ENCODE results near the gene CIP2A. TPM values are rescaled to one million over a fixed set of nuclear protein-coding genes. Genes with fewer than 3 reads are reported as not detected.

The CIP2A gene
- total RNA-seq, 1 donor from 2014 or later = 66.5 TPM

DNA sequence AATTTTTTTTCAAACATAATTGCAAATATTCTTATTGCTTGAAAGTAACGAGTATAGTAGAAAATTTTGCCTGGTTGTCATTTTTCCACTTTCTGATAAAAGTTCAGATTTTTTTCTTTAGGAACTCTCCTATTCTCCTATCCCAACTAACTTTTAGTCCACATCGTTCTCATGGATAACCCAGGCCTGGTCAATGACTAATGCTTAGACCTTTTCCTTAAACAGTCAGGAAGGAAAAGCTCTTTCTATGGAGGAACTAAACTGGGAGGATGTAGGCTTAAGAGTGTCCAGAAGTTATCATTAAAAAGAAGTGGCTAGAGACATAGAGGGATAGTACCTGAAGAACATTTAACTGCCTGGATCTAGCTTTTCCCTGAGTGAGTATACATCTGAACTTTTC, 26.7 kb downstream of the CIP2A start:
- DNase-seq (ENCODE audit: low spot score) = no peak
- no peaks in the 10 kb centered on the region for H3K27me3 Mint-ChIP-seq (ENCODE audit: insufficient read depth, low read depth)

DNA sequence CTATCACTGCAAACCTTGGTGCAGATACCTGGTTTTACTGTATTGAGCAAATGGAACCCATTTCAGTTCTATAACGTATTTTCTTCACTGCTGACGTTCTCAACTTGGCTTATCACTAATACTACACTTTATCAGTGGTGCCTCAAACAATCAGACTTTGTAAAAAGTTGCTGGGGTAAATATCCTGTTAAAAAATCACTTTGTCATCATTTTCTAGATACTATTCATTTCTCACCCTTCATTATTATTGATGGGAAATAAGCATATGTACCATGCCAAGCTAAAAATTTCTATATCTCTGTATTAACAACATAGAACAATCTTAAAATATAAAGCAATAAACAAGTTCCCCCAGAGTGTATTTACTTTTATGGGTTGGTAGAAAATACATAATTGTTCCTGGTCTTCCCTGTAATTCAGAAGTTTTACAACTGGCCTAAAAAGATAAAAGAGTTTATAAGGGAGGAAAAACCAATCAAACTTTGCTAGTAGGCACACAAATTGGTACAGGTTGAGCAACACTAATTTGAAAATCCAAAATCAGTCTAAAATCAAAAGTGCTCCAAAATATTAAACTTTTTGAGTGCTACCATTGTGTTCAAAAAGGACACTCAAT, 33.2 kb downstream of the CIP2A start:
- no peaks in the 10 kb centered on the region for H3K27me3 ChIP-seq
- peaks cover 20% of the 10 kb centered on the region for H3K36me3 Mint-ChIP-seq
- H3K27ac Mint-ChIP-seq = no peak overlapping the region

More for the DNA sequence above, 26.7 kb downstream of the CIP2A start:
- Histone ChIP-seq H3K9ac (no peak overlapping the region), H3K9me3 (ENCODE audit: low read depth) (no peaks in the 10 kb centered on the region), H3K79me2 (ENCODE audit: low read depth) (no peaks in the 10 kb centered on the region), H3K4me3 (no peak overlapping the region), H4K20me1 (ENCODE audit: low read depth) (no peaks in the 10 kb centered on the region), H3K4me1 (no peaks in the 10 kb centered on the region), H3F3A (ENCODE audit: low read depth) (no peaks in the 10 kb centered on the region), H2AFZ (replicated peaks) (no peak overlapping the region), H3K27ac (no peak overlapping the region), H3K4me2 (no peak overlapping the region), H3K36me3 (peaks cover 28% of the 10 kb centered on the region), H3K27me3 (no peaks in the 10 kb centered on the region)
- peaks cover 16% of the 10 kb centered on the region for H3K36me3 Mint-ChIP-seq
- TF ChIP-seq, protein P1, sequence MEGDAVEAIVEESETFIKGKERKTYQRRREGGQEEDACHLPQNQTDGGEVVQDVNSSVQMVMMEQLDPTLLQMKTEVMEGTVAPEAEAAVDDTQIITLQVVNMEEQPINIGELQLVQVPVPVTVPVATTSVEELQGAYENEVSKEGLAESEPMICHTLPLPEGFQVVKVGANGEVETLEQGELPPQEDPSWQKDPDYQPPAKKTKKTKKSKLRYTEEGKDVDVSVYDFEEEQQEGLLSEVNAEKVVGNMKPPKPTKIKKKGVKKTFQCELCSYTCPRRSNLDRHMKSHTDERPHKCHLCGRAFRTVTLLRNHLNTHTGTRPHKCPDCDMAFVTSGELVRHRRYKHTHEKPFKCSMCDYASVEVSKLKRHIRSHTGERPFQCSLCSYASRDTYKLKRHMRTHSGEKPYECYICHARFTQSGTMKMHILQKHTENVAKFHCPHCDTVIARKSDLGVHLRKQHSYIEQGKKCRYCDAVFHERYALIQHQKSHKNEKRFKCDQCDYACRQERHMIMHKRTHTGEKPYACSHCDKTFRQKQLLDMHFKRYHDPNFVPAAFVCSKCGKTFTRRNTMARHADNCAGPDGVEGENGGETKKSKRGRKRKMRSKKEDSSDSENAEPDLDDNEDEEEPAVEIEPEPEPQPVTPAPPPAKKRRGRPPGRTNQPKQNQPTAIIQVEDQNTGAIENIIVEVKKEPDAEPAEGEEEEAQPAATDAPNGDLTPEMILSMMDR (IDR thresholded peaks at IDR 0.05) = no peak
- TF ChIP-seq EZH2 (IDR thresholded peaks at IDR 0.05) = no peak
- TF ChIP-seq EZH2phosphoT487 (IDR thresholded peaks at IDR 0.05) = no peak
- no peaks in the 10 kb centered on the region for H3K9me3 Mint-ChIP-seq
- no peak overlapping the region for H3K27ac Mint-ChIP-seq
- no peaks in the 10 kb centered on the region for H3K4me1 Mint-ChIP-seq
- no peak overlapping the region for H3K4me3 Mint-ChIP-seq

DNA sequence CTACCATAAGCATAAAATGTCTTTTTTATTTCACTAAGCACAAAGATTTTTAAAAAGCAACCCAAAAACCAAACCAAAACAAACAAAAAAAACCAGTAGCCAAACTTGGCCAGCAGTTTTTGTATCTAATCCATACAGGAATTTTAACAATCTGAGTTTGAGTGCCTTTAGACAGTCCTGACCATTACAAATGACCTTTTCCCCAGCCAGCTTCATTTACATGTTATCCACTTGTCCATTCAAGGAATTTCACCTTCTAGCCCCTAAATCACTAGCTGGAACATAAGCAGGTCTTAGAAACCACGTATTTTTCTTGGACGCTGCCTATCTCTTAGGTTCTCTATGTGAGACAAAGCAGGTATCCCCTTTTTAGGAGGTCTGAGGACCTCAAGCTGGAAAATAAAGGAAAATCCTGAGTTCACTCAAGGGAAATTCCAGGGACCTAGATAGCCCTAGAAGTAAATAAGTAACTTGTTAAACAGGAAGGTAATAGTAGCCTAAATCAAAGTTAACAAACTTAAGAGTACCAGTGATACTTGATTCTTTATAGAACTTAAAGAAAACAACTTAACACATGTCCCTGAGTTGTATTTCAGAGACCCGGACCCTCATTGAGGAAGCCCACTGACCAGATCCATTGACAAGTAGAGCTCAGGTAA, 34.2 kb downstream of the CIP2A start:
- H3K9me3 ChIP-seq (ENCODE audit: low read depth) = no peaks in the 10 kb centered on the region
- no peaks in the 10 kb centered on the region for H4K20me1 ChIP-seq (ENCODE audit: low read depth)
- no peaks in the 10 kb centered on the region for H3K4me1 Mint-ChIP-seq
- no peak overlapping the region for H2AFZ ChIP-seq (replicated peaks)
- peaks cover 3% of the 10 kb centered on the region for H3K4me1 ChIP-seq
- peaks cover 38% of the 10 kb centered on the region for H3K36me3 ChIP-seq
- H3F3A ChIP-seq (ENCODE audit: low read depth) = no peaks in the 10 kb centered on the region
- no peak overlapping the region for H3K4me3 Mint-ChIP-seq
- no peaks in the 10 kb centered on the region for H3K27me3 Mint-ChIP-seq (ENCODE audit: insufficient read depth, low read depth)
- H3K9ac ChIP-seq = no peak overlapping the region
- no peaks in the 10 kb centered on the region for H3K9me3 Mint-ChIP-seq
- no peak overlapping the region for H3K27ac Mint-ChIP-seq
- no peaks in the 10 kb centered on the region for H3K27me3 ChIP-seq
- H3K27ac ChIP-seq = peak overlapping the region; percentile 4
- peak; percentile 8 for DNase-seq (ENCODE audit: low spot score)
- TF ChIP-seq EZH2phosphoT487 (IDR thresholded peaks at IDR 0.05) = no peak
- TF ChIP-seq EZH2 (IDR thresholded peaks at IDR 0.05) = no peak
- TF ChIP-seq, protein P1 (IDR thresholded peaks at IDR 0.05) = no peak
- H3K4me2 ChIP-seq = no peak overlapping the region
- peaks cover 20% of the 10 kb centered on the region for H3K36me3 Mint-ChIP-seq
- H3K4me3 ChIP-seq = no peak overlapping the region
- H3K79me2 ChIP-seq (ENCODE audit: low read depth) = no peaks in the 10 kb centered on the region

More for the DNA sequence above, 33.2 kb downstream of the CIP2A start:
- no peaks in the 10 kb centered on the region for H3K79me2 ChIP-seq (ENCODE audit: low read depth)
- Mint-ChIP-seq H3K4me1 (no peaks in the 10 kb centered on the region), H3K9me3 (no peaks in the 10 kb centered on the region), H3K27me3 (ENCODE audit: insufficient read depth, low read depth) (no peaks in the 10 kb centered on the region), H3K4me3 (no peak overlapping the region)
- H3K36me3 ChIP-seq = peaks cover 32% of the 10 kb centered on the region
- TF ChIP-seq, protein P1 (IDR thresholded peaks at IDR 0.05) = no peak
- TF ChIP-seq EZH2 (IDR thresholded peaks at IDR 0.05) = no peak
- no peak for TF ChIP-seq EZH2phosphoT487 (IDR thresholded peaks at IDR 0.05)
- no peak overlapping the region for H2AFZ ChIP-seq (replicated peaks)
- no peaks in the 10 kb centered on the region for H3F3A ChIP-seq (ENCODE audit: low read depth)
- H3K9ac ChIP-seq = no peak overlapping the region
- H4K20me1 ChIP-seq (ENCODE audit: low read depth) = no peaks in the 10 kb centered on the region
- H3K4me1 ChIP-seq = peaks cover 3% of the 10 kb centered on the region
- DNase-seq (ENCODE audit: low spot score) = no peak
- H3K4me2 ChIP-seq = no peak overlapping the region
- peak overlapping the region; percentile 43 for H3K27ac ChIP-seq
- no peak overlapping the region for H3K4me3 ChIP-seq
- H3K9me3 ChIP-seq (ENCODE audit: low read depth) = no peaks in the 10 kb centered on the region
